Astrocyte (in vitro differentiated cells and primary cell): ENCODE results near the gene KRT84. TPM values are rescaled to one million over a fixed set of nuclear protein-coding genes. Genes with fewer than 3 reads are reported as not detected.
"Not testable (repeated sequence)": the region's sequence is repeated elsewhere in the genome, so short reads cannot be mapped to it uniquely, and the experiment has no call there.

ENCODE experiments used
- DNase-seq: peaks from one replicate; pipeline ENCODE4 v3.0.0-alpha.2; 2010; ENCODE audit warnings: low read depth
- FAIRE-seq: peaks from 2 replicates; lab custom pipeline; 2011; peaks lifted over from hg19 to GRCh38; lab: Jason Lieb, UNC
- H2AFZ ChIP-seq: 2 replicates; pipeline ENCODE4 v1.6.0; 2012; ENCODE audit warnings: low read depth, low read length, inconsistent platforms
- H3K27ac ChIP-seq: 2 replicates; pipeline ENCODE4 v1.5.1; 2011; ENCODE audit warnings: low read depth, low read length, inconsistent platforms
- H3K27me3 ChIP-seq: 2 replicates; pipeline ENCODE4 v1.6.0; 2011; ENCODE audit warnings: low read length, inconsistent platforms; ENCODE audit not compliant: insufficient read depth
- H3K36me3 ChIP-seq: 2 replicates; pipeline ENCODE4 v1.5.1; 2011; ENCODE audit warnings: low read length, inconsistent platforms; ENCODE audit not compliant: insufficient read depth
- H3K4me1 ChIP-seq: 2 replicates; pipeline ENCODE4 v1.5.1; 2011; ENCODE audit warnings: low read length, inconsistent platforms; ENCODE audit not compliant: insufficient read depth
- H3K4me2 ChIP-seq: 2 replicates; pipeline ENCODE4 v1.6.0; 2012; ENCODE audit warnings: low read length, inconsistent platforms
- H3K4me3 ChIP-seq: 2 replicates; pipeline ENCODE4 v1.5.1; 2011; ENCODE audit warnings: low read depth, mild to moderate bottlenecking, low read length, inconsistent platforms; ENCODE audit not compliant: insufficient read depth
- H3K79me2 ChIP-seq: 2 replicates; pipeline ENCODE4 v1.6.0; 2012; ENCODE audit warnings: mild to moderate bottlenecking, low read length, inconsistent platforms; ENCODE audit not compliant: insufficient read depth
- H3K9ac ChIP-seq: 2 replicates; pipeline ENCODE4 v1.6.0; 2012; ENCODE audit warnings: mild to moderate bottlenecking, low read length, inconsistent platforms
- H3K9me3 ChIP-seq: 2 replicates; pipeline ENCODE4 v1.5.1; 2012; ENCODE audit warnings: low read depth, mild to moderate bottlenecking, low read length, inconsistent platforms; ENCODE audit not compliant: insufficient read depth
- H4K20me1 ChIP-seq: 2 replicates; pipeline ENCODE4 v1.6.0; 2012; ENCODE audit warnings: low read length, inconsistent platforms; ENCODE audit not compliant: insufficient read depth
- H3K27ac Mint-ChIP-seq: one replicate; pipeline ENCODE4 v1.8.0; 2021; ENCODE audit warnings: mild to moderate bottlenecking, mixed read lengths; ENCODE audit not compliant: unreplicated experiment
- H3K27me3 Mint-ChIP-seq: one replicate; pipeline ENCODE4 v1.8.0; 2021; ENCODE audit warnings: low read depth, mixed read lengths; ENCODE audit not compliant: unreplicated experiment
- H3K36me3 Mint-ChIP-seq: one replicate; pipeline ENCODE4 v1.8.0; 2021; ENCODE audit warnings: low read depth, mixed read lengths; ENCODE audit not compliant: unreplicated experiment
- H3K4me1 Mint-ChIP-seq: one replicate; pipeline ENCODE4 v1.8.0; 2021; ENCODE audit warnings: low read depth, mixed read lengths; ENCODE audit not compliant: unreplicated experiment
- H3K4me3 Mint-ChIP-seq: one replicate; pipeline ENCODE4 v1.8.0; 2021; ENCODE audit warnings: mild to moderate bottlenecking, moderate library complexity, mixed read lengths; ENCODE audit not compliant: unreplicated experiment
- H3K9me3 Mint-ChIP-seq: one replicate; pipeline ENCODE4 v1.8.0; 2021; ENCODE audit warnings: mild to moderate bottlenecking, mixed read lengths; ENCODE audit not compliant: unreplicated experiment
- EZH2 ChIP-seq: IDR thresholded peaks from 2 replicates; pipeline ENCODE4 v1.6.1; 2012; ENCODE audit warnings: mild to moderate bottlenecking, low read length, inconsistent platforms; ENCODE audit not compliant: insufficient read depth
- total RNA-seq: library from RNA; stranded (reverse); gene quantifications from 2 replicates; pipeline ENCODE4 v1.2.1, GENCODE V29; 2021
- TF ChIP-seq, protein P1 (sequence below): IDR thresholded peaks from 2 replicates; pipeline ENCODE4 v1.5.1; 2011; ENCODE audit warnings: low read depth, mild to moderate bottlenecking, inconsistent platforms, low read length, moderate library complexity; ENCODE audit not compliant: insufficient read depth

KRT84 gene
- total RNA-seq, 1 donor from 2014 or later = not detected

DNA sequence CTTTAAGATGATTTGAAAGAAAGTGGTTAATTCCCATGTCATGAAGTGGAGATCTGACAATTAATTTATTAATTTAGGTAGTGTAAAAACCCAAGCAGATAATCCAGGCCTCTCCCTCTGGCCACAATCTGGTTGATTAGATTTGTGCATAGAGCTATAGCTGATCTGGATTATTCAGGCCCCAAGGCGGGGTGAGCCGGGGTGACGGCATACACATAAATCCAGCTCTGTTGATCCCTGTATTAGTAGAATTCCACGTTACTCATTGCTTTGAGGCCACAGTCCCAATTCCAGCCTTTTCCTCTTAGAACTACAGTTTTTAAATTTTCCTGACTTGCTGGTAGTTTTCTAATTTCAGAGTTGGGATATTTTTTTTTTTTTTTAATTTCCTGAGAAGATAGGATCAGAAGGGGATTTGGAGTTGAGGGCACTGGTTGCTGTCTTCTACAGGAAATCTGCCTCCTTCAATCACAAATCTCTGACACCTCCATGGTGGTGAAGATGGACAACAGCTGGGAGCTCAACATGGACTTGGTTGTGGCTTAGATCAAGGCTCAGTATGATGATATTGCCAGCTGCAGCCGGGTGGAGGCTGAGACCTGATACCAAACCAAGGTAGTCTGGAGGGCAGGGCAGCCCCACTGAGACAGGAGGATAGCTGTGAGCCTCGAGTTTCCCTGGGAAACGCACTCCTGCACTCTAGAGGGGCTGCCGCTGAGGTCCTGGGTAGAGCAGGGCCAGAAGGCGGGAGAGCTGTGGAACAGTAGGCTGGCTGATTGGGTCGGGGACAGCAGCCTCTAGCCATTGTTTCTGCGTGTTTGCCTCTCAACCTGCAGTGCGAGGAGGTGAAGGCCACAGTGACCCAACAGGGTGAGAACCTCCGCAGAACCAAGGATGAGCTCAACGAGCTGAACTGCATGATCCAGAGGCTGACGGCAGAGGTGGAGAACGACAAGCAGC, 37.6 kb downstream of the KRT84 start:
- Mint-ChIP-seq H3K27me3 (peaks cover 53% of the 10 kb centered on the region), H3K9me3 (peaks cover 6% of the 10 kb centered on the region), H3K4me3 (no peak overlapping the region), H3K27ac (no peak overlapping the region), H3K36me3 (no peaks in the 10 kb centered on the region), H3K4me1 (peaks cover 5% of the 10 kb centered on the region)
- no peak for TF ChIP-seq EZH2
- TF ChIP-seq, protein P1, sequence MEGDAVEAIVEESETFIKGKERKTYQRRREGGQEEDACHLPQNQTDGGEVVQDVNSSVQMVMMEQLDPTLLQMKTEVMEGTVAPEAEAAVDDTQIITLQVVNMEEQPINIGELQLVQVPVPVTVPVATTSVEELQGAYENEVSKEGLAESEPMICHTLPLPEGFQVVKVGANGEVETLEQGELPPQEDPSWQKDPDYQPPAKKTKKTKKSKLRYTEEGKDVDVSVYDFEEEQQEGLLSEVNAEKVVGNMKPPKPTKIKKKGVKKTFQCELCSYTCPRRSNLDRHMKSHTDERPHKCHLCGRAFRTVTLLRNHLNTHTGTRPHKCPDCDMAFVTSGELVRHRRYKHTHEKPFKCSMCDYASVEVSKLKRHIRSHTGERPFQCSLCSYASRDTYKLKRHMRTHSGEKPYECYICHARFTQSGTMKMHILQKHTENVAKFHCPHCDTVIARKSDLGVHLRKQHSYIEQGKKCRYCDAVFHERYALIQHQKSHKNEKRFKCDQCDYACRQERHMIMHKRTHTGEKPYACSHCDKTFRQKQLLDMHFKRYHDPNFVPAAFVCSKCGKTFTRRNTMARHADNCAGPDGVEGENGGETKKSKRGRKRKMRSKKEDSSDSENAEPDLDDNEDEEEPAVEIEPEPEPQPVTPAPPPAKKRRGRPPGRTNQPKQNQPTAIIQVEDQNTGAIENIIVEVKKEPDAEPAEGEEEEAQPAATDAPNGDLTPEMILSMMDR = no peak
- Histone ChIP-seq H2AFZ (no peak overlapping the region), H3K4me2 (no peak overlapping the region), H3K36me3 (no peaks in the 10 kb centered on the region), H3K27me3 (peaks cover 21% of the 10 kb centered on the region), H3K27ac (no peak overlapping the region), H4K20me1 (no peaks in the 10 kb centered on the region), H3K9me3 (no peaks in the 10 kb centered on the region), H3K4me3 (no peak overlapping the region), H3K4me1 (no peaks in the 10 kb centered on the region), H3K79me2 (no peaks in the 10 kb centered on the region), H3K9ac (no peak overlapping the region)
- no peak for FAIRE-seq
- DNase-seq = no peak

DNA sequence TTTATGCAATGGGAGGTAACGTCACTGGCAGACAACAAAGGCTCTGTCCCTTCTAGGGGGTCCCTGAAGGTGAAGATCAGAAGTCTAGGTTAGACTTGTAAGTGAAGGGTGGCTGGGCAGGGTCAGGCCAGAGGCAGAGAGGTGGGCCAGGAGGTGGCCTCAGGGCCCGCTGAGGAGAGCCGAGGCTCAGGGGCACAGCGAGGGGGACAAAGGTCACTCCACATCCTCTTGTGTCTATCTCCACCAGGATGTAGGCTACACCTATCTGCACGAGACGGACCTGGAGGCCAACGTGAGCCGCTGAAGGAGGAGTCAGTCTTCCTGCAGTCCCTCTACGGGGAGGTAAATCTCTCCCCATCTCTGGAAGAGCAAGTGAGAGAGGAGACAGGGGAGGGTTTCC, 38.4 kb downstream of the KRT84 start:
- H3K9ac ChIP-seq = no peak overlapping the region
- H4K20me1 ChIP-seq = no peaks in the 10 kb centered on the region
- no peaks in the 10 kb centered on the region for H3K36me3 ChIP-seq
- no peaks in the 10 kb centered on the region for H3K9me3 ChIP-seq
- H3K4me1 Mint-ChIP-seq = peaks cover 5% of the 10 kb centered on the region
- TF ChIP-seq, protein P1 = no peak
- TF ChIP-seq EZH2 = no peak
- H3K27ac Mint-ChIP-seq = no peak overlapping the region
- no peaks in the 10 kb centered on the region for H3K79me2 ChIP-seq
- H3K27me3 Mint-ChIP-seq = peaks cover 50% of the 10 kb centered on the region
- no peak overlapping the region for H3K4me2 ChIP-seq
- H3K4me3 Mint-ChIP-seq = no peak overlapping the region
- no peak overlapping the region for H3K4me3 ChIP-seq
- peaks cover 2% of the 10 kb centered on the region for H3K36me3 Mint-ChIP-seq
- H2AFZ ChIP-seq = no peak overlapping the region
- DNase-seq (no peak), FAIRE-seq (no peak)
- peaks cover 6% of the 10 kb centered on the region for H3K9me3 Mint-ChIP-seq
- H3K27me3 ChIP-seq = peaks cover 16% of the 10 kb centered on the region
- no peak overlapping the region for H3K27ac ChIP-seq
- no peaks in the 10 kb centered on the region for H3K4me1 ChIP-seq

DNA sequence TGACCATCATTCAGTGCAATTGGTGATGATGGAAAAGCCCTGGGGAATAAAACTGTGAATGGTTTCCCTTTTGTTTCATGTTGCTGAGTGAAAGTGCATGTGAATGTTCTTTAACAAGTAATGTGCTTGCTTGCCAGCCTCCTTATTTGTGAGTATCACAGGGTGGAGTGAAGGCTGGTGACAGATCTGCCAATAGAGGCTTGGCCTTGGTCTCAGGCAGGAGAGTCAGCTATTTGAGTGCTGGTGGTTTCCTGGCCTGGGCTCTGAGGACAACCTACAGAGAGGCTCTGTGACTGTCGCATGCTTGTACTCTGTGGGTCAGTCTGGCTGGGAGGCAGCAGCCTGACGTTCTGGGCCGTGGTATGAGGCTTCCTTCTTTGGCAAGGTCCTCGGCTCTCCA, 38.9 kb downstream of the KRT84 start:
- Histone ChIP-seq H3K36me3 (no peaks in the 10 kb centered on the region), H3K79me2 (no peaks in the 10 kb centered on the region), H3K27me3 (peaks cover 13% of the 10 kb centered on the region), H4K20me1 (no peaks in the 10 kb centered on the region), H3K27ac (no peak overlapping the region), H3K9me3 (no peaks in the 10 kb centered on the region), H2AFZ (no peak overlapping the region), H3K4me1 (no peaks in the 10 kb centered on the region), H3K4me3 (no peak overlapping the region), H3K9ac (no peak overlapping the region), H3K4me2 (no peak overlapping the region)
- FAIRE-seq (no peak), DNase-seq (no peak)
- H3K4me3 Mint-ChIP-seq = no peak overlapping the region
- H3K27me3 Mint-ChIP-seq = peaks cover 51% of the 10 kb centered on the region
- H3K4me1 Mint-ChIP-seq = peaks cover 5% of the 10 kb centered on the region
- no peak for TF ChIP-seq EZH2
- TF ChIP-seq, protein P1 = no peak
- H3K36me3 Mint-ChIP-seq = peaks cover 2% of the 10 kb centered on the region
- H3K9me3 Mint-ChIP-seq = peaks cover 8% of the 10 kb centered on the region
- H3K27ac Mint-ChIP-seq = no peak overlapping the region

DNA sequence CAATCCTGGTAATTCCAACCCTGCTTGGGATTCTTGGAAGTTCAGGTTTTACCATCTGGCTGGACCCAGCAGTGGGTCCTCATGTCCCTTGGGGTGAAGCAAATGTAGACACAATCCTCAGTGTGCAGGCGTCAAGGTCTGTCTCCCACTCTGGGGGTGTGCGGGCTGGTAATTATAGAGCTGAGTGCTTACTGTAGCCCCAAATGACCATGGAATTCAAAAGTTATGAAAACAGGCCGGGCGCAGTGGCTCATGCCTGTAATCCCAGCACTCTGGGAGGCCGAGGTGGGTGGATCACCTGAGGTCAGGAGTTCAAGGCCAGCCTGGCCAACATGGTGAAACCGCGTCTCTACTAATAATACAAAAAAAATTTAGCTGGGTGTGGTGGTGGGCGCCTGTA, 40.4 kb downstream of the KRT84 start:
- H3K4me3 ChIP-seq, H3K4me1 ChIP-seq, H3K36me3 Mint-ChIP-seq, H3K27ac Mint-ChIP-seq, H3K9me3 ChIP-seq, H3K4me1 Mint-ChIP-seq, FAIRE-seq, H4K20me1 ChIP-seq, H3K79me2 ChIP-seq, H3K36me3 ChIP-seq, H3K27ac ChIP-seq, H2AFZ ChIP-seq, H3K9ac ChIP-seq, DNase-seq, H3K27me3 ChIP-seq, H3K4me2 ChIP-seq, H3K4me3 Mint-ChIP-seq: not testable (repeated sequence)
- peaks cover 11% of the 10 kb centered on the region for H3K9me3 Mint-ChIP-seq
- H3K27me3 Mint-ChIP-seq = peaks cover 56% of the 10 kb centered on the region
